ENCODE results near the gene KNSTRN.

DNA sequence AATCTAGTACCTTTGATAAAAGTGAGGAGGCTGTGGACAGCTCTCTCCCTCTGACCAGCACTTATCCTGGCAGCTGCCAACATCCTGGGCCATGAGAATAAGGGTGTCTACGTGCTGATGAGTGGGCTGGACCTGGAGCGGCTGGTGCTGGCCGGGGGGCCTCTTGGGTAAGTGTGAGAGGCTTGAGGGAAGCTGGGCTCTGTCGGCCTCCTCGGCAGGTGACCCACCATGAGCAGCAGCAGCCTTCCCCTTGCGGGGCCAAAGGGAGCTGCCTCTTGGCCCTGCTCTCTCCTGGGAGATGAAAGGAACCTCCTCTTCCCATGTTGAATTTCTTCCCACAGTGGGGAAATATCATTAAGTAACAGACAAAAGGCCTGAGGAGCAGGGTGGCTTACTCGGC, 32.3 kb downstream of the KNSTRN start:
- no peak for TF ChIP-seq POLR2A (IDR thresholded peaks at IDR 0.05; ENCODE audit: low read length)
- TF ChIP-seq GATA1 (IDR thresholded peaks at IDR 0.05; ENCODE audit: low read depth, low read length) = no peak
